HFFc6 (cell line): Measurements from ENCODE around the gene ATP5MC2. TPM values are rescaled to one million over a fixed set of nuclear protein-coding genes. Genes with fewer than 3 reads are reported as not detected.

Source experiments
- DNase-seq: peaks from one replicate; pipeline ENCODE4 v3.0.0-alpha.2; 2018
- H3K27ac Mint-ChIP-seq: 2 replicates; pipeline ENCODE4 v1.8.0; 2020; ENCODE audit warnings: mild to moderate bottlenecking, mixed read lengths
- H3K27me3 Mint-ChIP-seq: 2 replicates; pipeline ENCODE4 v1.8.0; 2021; ENCODE audit warnings: mild to moderate bottlenecking, moderate library complexity, mixed read lengths; ENCODE audit not compliant: insufficient read depth
- H3K36me3 Mint-ChIP-seq: 2 replicates; pipeline ENCODE4 v1.8.0; 2021; ENCODE audit warnings: low read depth, mixed read lengths
- H3K4me1 Mint-ChIP-seq: 2 replicates; pipeline ENCODE4 v1.8.0; 2020; ENCODE audit warnings: low read depth, mixed read lengths
- H3K4me3 Mint-ChIP-seq: 2 replicates; pipeline ENCODE4 v1.8.0; 2020; ENCODE audit warnings: mild to moderate bottlenecking, moderate library complexity, mixed read lengths
- H3K9me3 Mint-ChIP-seq: 2 replicates; pipeline ENCODE4 v1.8.0; 2020; ENCODE audit warnings: mild to moderate bottlenecking, mixed read lengths
- total RNA-seq, 6 experiments: library from RNA; stranded (reverse); fragmentation: NEBNext Ultra II Directional; extraction: Animal tissue kit (Norgen Biotek cat#: 25700); gene quantifications; 2 replicates in 1 of 6; 3 replicates in 5 of 6; pipeline ENCODE4 v1.2.3, GENCODE V29; 2021
- TF ChIP-seq, protein P1 (sequence below): fragments of 200-600 bp; sonication (generic); IDR thresholded peaks from 2 replicates; pipeline ENCODE4 v1.5.0; 2021; ENCODE audit warnings: antibody characterized with exemption, mild to moderate bottlenecking

Gene ATP5MC2
- total RNA-seq, 6 experiments from 2014 or later: 257 to 366 (median 308) TPM

DNA sequence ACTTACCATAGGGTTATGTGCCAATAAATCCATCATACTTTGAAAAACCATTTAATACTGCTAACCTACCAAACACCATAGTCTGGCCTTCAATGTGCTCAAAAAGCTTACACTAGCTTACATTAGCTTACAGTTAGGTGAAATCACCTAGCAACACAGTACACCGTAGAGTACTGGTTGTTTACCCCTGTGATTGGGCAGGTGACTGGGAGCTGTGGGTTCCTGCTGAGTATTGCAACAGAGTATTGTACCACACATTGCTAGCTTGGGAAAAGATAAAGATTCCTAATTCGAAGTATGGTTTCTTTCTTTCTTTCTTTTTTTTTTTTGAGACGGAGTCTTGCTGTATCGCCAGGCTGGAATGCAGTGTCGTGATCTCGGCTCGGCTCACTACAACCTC is 5.6 kb downstream of the ATP5MC2 start:
- H3K4me3 Mint-ChIP-seq: no peak overlapping the region
- TF ChIP-seq, protein P1, sequence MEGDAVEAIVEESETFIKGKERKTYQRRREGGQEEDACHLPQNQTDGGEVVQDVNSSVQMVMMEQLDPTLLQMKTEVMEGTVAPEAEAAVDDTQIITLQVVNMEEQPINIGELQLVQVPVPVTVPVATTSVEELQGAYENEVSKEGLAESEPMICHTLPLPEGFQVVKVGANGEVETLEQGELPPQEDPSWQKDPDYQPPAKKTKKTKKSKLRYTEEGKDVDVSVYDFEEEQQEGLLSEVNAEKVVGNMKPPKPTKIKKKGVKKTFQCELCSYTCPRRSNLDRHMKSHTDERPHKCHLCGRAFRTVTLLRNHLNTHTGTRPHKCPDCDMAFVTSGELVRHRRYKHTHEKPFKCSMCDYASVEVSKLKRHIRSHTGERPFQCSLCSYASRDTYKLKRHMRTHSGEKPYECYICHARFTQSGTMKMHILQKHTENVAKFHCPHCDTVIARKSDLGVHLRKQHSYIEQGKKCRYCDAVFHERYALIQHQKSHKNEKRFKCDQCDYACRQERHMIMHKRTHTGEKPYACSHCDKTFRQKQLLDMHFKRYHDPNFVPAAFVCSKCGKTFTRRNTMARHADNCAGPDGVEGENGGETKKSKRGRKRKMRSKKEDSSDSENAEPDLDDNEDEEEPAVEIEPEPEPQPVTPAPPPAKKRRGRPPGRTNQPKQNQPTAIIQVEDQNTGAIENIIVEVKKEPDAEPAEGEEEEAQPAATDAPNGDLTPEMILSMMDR: no peak
- H3K36me3 Mint-ChIP-seq: peaks cover 49% of the 10 kb centered on the region
- H3K27ac Mint-ChIP-seq: no peak overlapping the region
- H3K4me1 Mint-ChIP-seq: peaks cover 20% of the 10 kb centered on the region
- H3K27me3 Mint-ChIP-seq: no peaks in the 10 kb centered on the region
- no peaks in the 10 kb centered on the region for H3K9me3 Mint-ChIP-seq
- no peak for DNase-seq

DNA sequence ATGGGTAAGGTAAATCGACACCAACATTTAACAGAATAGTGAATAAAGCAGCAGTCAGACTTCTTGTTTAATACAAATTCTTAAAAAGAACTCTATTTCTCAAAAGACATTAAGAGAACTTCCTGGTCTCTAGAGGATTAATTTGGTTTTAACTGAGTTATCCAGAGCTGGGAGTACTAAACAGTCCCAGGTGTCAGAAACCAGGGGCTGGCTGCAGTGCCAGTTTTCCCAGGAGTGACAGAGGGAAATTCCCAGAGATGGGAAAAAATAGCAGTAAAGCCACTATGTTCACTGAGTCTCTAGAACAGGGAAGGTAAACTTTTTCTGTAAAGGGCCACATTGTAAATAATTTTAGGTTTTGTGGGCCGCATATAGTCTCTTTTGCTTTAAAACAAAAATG is 8.8 kb downstream of the ATP5MC2 start:
- H3K27ac Mint-ChIP-seq: no peak overlapping the region
- H3K4me1 Mint-ChIP-seq: peaks cover 11% of the 10 kb centered on the region
- H3K27me3 Mint-ChIP-seq: no peaks in the 10 kb centered on the region
- H3K9me3 Mint-ChIP-seq: no peaks in the 10 kb centered on the region
- peaks cover 59% of the 10 kb centered on the region for H3K36me3 Mint-ChIP-seq
- no peak for DNase-seq
- H3K4me3 Mint-ChIP-seq: no peak overlapping the region
- TF ChIP-seq, protein P1: no peak

DNA sequence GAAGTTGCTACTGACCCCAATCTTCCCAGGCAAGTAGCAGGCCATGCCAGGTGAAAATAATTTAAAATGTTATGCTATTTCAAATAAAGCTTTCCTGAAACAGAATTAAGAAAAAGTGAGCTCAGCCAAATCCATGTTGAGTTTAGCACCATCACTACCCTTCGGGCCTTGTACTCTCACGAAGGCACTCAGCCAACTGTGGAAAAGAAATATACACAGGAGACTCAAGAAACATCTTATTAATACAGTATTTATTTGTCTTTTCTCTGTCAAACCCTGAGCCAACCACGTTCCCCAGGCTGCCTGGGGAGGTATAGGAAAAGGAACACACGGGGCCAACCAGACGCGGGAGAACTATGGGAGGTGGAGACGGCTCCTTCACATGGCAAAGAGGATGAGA is 10.9 kb downstream of the ATP5MC2 start:
- no peak for DNase-seq
- Mint-ChIP-seq H3K27me3 (no peaks in the 10 kb centered on the region), H3K4me3 (no peak overlapping the region), H3K4me1 (peaks cover 3% of the 10 kb centered on the region), H3K36me3 (peaks cover 47% of the 10 kb centered on the region), H3K27ac (no peak overlapping the region), H3K9me3 (no peaks in the 10 kb centered on the region)
- TF ChIP-seq, protein P1: no peak

DNA sequence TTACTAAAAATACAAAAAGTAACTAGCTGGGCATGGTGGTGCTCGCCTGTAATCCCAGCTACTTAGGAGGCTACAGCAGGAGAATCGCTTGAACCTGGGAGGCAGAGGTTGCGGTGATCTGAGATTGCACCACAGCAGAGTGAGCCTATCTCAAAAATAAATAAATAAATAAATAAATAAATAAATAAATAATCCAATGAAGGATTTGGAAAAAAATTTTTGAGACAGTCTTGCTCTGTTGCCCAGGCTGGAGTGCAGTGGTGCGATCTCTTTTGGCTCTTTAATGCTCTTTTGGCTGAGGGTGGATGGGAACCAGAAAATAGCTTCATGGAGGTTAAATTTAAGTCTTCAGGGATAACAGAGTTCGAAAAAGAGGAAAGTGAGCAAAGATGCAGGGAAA is 11.7 kb downstream of the ATP5MC2 start:
- DNase-seq: no peak
- peaks cover 10% of the 10 kb centered on the region for H3K4me1 Mint-ChIP-seq
- H3K27ac Mint-ChIP-seq: no peak overlapping the region
- TF ChIP-seq, protein P1: no peak
- H3K9me3 Mint-ChIP-seq: no peaks in the 10 kb centered on the region
- peaks cover 39% of the 10 kb centered on the region for H3K36me3 Mint-ChIP-seq
- H3K27me3 Mint-ChIP-seq: no peaks in the 10 kb centered on the region
- H3K4me3 Mint-ChIP-seq: no peak overlapping the region

DNA sequence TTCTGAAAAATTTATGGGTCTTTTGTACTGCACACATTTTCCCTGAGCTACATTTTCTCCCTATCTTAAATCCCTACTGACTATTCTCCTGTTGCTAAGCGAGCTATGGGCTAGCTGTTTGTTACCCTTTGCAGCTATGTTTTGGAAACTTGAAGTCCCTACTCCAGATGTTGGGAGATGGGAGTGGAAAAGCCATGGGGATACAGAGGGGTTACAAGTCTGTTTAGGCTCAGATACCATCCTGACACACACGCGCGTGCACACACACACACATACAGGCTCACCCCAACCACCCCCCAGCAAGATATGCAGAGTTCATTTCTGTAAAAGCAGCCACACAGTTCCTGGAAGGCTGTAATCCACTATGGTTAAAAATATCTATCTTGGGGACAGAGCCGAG is 15.8 kb downstream of the ATP5MC2 start:
- DNase-seq: no peak
- peak overlapping the region; percentile 48 for H3K27ac Mint-ChIP-seq
- H3K4me3 Mint-ChIP-seq: no peak overlapping the region
- H3K9me3 Mint-ChIP-seq: no peaks in the 10 kb centered on the region
- H3K4me1 Mint-ChIP-seq: peaks cover 18% of the 10 kb centered on the region
- no peaks in the 10 kb centered on the region for H3K27me3 Mint-ChIP-seq
- TF ChIP-seq, protein P1: no peak
- peaks cover 20% of the 10 kb centered on the region for H3K36me3 Mint-ChIP-seq

DNA sequence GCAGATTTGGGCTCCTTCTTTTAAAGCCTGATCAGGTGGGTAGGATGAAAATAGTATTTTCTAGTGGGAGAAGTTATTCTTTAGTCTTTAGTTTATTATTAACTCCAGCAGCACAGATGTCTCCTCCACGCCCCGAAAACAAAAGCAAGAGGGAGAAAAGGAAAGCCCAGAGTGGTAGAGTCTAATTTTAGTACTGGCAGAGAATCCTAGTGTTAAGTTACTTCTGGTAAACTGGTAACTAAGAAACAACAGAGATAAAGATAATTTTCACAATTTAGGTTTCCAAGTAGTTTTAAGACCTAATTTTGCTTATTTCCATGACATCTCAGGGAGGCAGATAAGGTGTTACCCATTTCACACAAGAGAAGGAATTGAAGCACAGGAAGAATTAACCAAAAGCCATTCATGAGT is 16.3 kb downstream of the ATP5MC2 start:
- TF ChIP-seq, protein P1: no peak
- Mint-ChIP-seq H3K4me1 (peaks cover 18% of the 10 kb centered on the region), H3K27me3 (no peaks in the 10 kb centered on the region), H3K27ac (peak overlapping the region; percentile 66), H3K36me3 (peaks cover 15% of the 10 kb centered on the region), H3K4me3 (no peak overlapping the region), H3K9me3 (no peaks in the 10 kb centered on the region)
- DNase-seq: no peak
